ENCODE measurements around the gene TNNT2. TPM values are rescaled to one million over a fixed set of nuclear protein-coding genes. Genes with fewer than 3 reads are reported as not detected.

Gene TNNT2
- total and polyA plus RNA-seq, 8 donors, result 1.5 to 12.0 (median 6.7) TPM; not detected in 4

GRCh38 chr1:201406831-201407406 lies 29.4 kb upstream of the TNNT2 start:
- H3K4me3 ChIP-seq, result no peak overlapping the region
- H3K4me1 ChIP-seq, result peaks cover 6 to 20% (median 10%) of the 10 kb centered on the region in 4 donors
- peak overlapping the region in 1 of 5 donors; percentile 37 for H3K27ac ChIP-seq
- peak; percentile 33 to 68 for DNase-seq
- TF ChIP-seq POLR2AphosphoS5 (IDR thresholded peaks at IDR 0.05), result no peak
- no peak for TF ChIP-seq CTCF (IDR thresholded peaks at IDR 0.05)
- no peak for TF ChIP-seq EP300 (IDR thresholded peaks at IDR 0.05)
- no peak for TF ChIP-seq POLR2A (IDR thresholded peaks at IDR 0.05)
- 54 to 69% (median 55%) methylated on average over 7 to 8 of the region's 8 CpGs for WGBS, 5 donors
- no peaks in the 10 kb centered on the region for H3K9me3 ChIP-seq
- intact Hi-C loops (cut with DNase I; ENCODE audit: low total_unique reads), result no loop called here
- peaks cover 0 to 21% (median 0%) of the 10 kb centered on the region in 3 donors for H3K27me3 ChIP-seq
- H3K36me3 ChIP-seq, result no peaks in the 10 kb centered on the region

- H3K27ac ChIP-seq, result no peak overlapping the region
- H3K9me3 ChIP-seq, result no peaks in the 10 kb centered on the region
- peaks cover 6 to 24% (median 13%) of the 10 kb centered on the region in 4 donors for H3K4me1 ChIP-seq
- TF ChIP-seq POLR2A (IDR thresholded peaks at IDR 0.05) (no peak), POLR2AphosphoS5 (IDR thresholded peaks at IDR 0.05) (peak in 1 of 3 donors; percentile 37)
- intact Hi-C loops (cut with DNase I; ENCODE audit: low total_unique reads), result no loop called here
- H3K36me3 ChIP-seq, result no peaks in the 10 kb centered on the region
- peaks cover 0 to 30% (median 0%) of the 10 kb centered on the region in 3 donors for H3K27me3 ChIP-seq
- peak; percentile 57 to 91 for DNase-seq
- WGBS, 5 donors, result 40 to 63% (median 45%) methylated on average over 7 to 10 of the region's 10 CpGs
- H3K4me3 ChIP-seq, result no peak overlapping the region
Measured at GRCh38 chr1:201405484-201405831, 28.0 kb upstream of the TNNT2 start.

- WGBS, 5 donors, result 71 to 85% (median 75%) methylated on average over 7 to 11 of the region's 11 CpGs
- DNase-seq, result no peak
- H3K27me3 ChIP-seq, result peaks cover 0 to 36% (median 5%) of the 10 kb centered on the region in 3 donors
- no peaks in the 10 kb centered on the region for H3K36me3 ChIP-seq
- no peak for TF ChIP-seq POLR2A (IDR thresholded peaks at IDR 0.05)
- no peak for TF ChIP-seq CTCF (IDR thresholded peaks at IDR 0.05)
- no peak for TF ChIP-seq POLR2AphosphoS5 (IDR thresholded peaks at IDR 0.05)
- TF ChIP-seq EP300 (IDR thresholded peaks at IDR 0.05), result no peak
- H3K4me1 ChIP-seq, result peaks cover 10 to 29% (median 16%) of the 10 kb centered on the region in 4 donors
- H3K4me3 ChIP-seq, result no peak overlapping the region
- intact Hi-C loops (cut with DNase I; ENCODE audit: low total_unique reads), result no loop called here
- H3K9me3 ChIP-seq, result no peaks in the 10 kb centered on the region
- peak overlapping the region in 3 of 5 donors; percentile 9 to 43 (median 26) for H3K27ac ChIP-seq
Measured at GRCh38 chr1:201404722-201405483, 27.4 kb upstream of the TNNT2 start.

GRCh38 chr1:201404055-201404454 lies 26.6 kb upstream of the TNNT2 start:
- no peaks in the 10 kb centered on the region for H3K9me3 ChIP-seq
- H3K27ac ChIP-seq, result no peak overlapping the region
- H3K36me3 ChIP-seq, result no peaks in the 10 kb centered on the region
- H3K27me3 ChIP-seq, result peaks cover 0 to 41% (median 13%) of the 10 kb centered on the region in 3 donors
- intact Hi-C loops (cut with DNase I; ENCODE audit: low total_unique reads), result no loop called here
- H3K4me3 ChIP-seq, result no peak overlapping the region
- no peak for TF ChIP-seq POLR2A (IDR thresholded peaks at IDR 0.05)
- TF ChIP-seq CTCF (IDR thresholded peaks at IDR 0.05), result no peak
- no peak for TF ChIP-seq POLR2AphosphoS5 (IDR thresholded peaks at IDR 0.05)
- TF ChIP-seq EP300 (IDR thresholded peaks at IDR 0.05), result no peak
- 51 to 70% (median 62%) methylated on average over 7 of the region's 7 CpGs for WGBS, 5 donors
- DNase-seq, result peak in 1 of 2 donors; percentile 30
- peaks cover 18 to 38% (median 24%) of the 10 kb centered on the region in 4 donors for H3K4me1 ChIP-seq

Measured in stomach (tissue), 9 donors.